Measurements from ENCODE around the gene C9orf43.

DNA sequence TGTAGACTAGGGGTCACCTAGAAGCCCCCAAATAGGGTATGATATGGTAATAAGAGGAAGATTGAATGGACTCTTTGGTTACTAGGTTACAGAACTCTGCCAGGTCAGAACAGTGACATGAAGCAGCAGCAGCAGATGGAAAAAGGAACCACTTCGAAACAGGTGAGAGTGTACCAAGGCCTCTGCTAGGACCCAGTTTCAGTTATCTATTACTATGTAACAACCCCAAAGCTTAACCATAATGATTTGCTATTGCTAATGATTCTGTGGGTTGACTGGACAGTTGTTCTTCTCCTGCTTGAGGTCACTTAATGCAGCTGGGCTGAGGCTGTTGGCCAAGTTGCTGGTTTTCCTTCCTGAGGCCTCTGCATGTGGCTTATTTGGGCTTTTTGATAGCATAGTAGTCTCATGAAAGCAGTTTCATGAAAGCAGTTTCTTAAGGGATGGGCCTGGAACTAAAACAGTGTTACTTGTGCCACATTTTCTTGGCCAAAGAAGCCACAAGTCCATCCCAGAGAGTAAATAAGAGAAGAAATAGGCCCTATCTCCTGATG, 17.6 kb downstream of the C9orf43 start:
- TF ChIP-seq, protein P1, sequence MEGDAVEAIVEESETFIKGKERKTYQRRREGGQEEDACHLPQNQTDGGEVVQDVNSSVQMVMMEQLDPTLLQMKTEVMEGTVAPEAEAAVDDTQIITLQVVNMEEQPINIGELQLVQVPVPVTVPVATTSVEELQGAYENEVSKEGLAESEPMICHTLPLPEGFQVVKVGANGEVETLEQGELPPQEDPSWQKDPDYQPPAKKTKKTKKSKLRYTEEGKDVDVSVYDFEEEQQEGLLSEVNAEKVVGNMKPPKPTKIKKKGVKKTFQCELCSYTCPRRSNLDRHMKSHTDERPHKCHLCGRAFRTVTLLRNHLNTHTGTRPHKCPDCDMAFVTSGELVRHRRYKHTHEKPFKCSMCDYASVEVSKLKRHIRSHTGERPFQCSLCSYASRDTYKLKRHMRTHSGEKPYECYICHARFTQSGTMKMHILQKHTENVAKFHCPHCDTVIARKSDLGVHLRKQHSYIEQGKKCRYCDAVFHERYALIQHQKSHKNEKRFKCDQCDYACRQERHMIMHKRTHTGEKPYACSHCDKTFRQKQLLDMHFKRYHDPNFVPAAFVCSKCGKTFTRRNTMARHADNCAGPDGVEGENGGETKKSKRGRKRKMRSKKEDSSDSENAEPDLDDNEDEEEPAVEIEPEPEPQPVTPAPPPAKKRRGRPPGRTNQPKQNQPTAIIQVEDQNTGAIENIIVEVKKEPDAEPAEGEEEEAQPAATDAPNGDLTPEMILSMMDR (IDR thresholded peaks at IDR 0.05), result no peak
- TF ChIP-seq POLR2A (IDR thresholded peaks at IDR 0.05), result no peak
- no peak for TF ChIP-seq EP300 (IDR thresholded peaks at IDR 0.05)

Measured in gastroesophageal sphincter (tissue), 3 donors.